ENCODE results near the gene DCLK1.

Gene DCLK1

GRCh38 chr13:35930665-35931631 lies 200.2 kb downstream of the DCLK1 start:
- no peak for DNase-seq

GRCh38 chr13:35927567-35928021 lies 203.6 kb downstream of the DCLK1 start:
- no peak for DNase-seq

- DNase-seq = no peak
These were observed 204.2 kb downstream of the DCLK1 start for GRCh38 chr13:35926859-35927530.

GRCh38 chr13:35925669-35926068 lies 205.5 kb downstream of the DCLK1 start:
- no peak for DNase-seq

GRCh38 chr13:35923347-35923746 lies 207.8 kb downstream of the DCLK1 start:
- DNase-seq = no peak

- DNase-seq = no peak
These were observed 210.4 kb downstream of the DCLK1 start for GRCh38 chr13:35920816-35921215.

GRCh38 chr13:35917942-35918645 lies 213.1 kb downstream of the DCLK1 start:
- DNase-seq = no peak

GRCh38 chr13:35917252-35917941 lies 213.8 kb downstream of the DCLK1 start:
- no peak for DNase-seq

- DNase-seq = no peak
These were observed 215.0 kb downstream of the DCLK1 start for GRCh38 chr13:35916146-35916545.

GRCh38 chr13:35914662-35915061 lies 216.5 kb downstream of the DCLK1 start:
- no peak for DNase-seq

- DNase-seq = no peak
These were observed 218.3 kb downstream of the DCLK1 start for GRCh38 chr13:35912841-35913240.

GRCh38 chr13:35909837-35910540 lies 221.2 kb downstream of the DCLK1 start:
- no peak for DNase-seq

GRCh38 chr13:35909091-35909490 lies 222.1 kb downstream of the DCLK1 start:
- DNase-seq = no peak

GRCh38 chr13:35908226-35908625 lies 223.0 kb downstream of the DCLK1 start:
- no peak for DNase-seq

- no peak for DNase-seq
These were observed 224.5 kb downstream of the DCLK1 start for GRCh38 chr13:35906636-35907035.

GRCh38 chr13:35903075-35903474 lies 228.1 kb downstream of the DCLK1 start:
- no peak for DNase-seq

GRCh38 chr13:35898041-35898440 lies 233.1 kb downstream of the DCLK1 start:
- DNase-seq = no peak

- no peak for DNase-seq
These were observed 236.5 kb downstream of the DCLK1 start for GRCh38 chr13:35894636-35895035.

GRCh38 chr13:35892837-35893814 lies 238.1 kb downstream of the DCLK1 start:
- no peak for DNase-seq

- no peak for DNase-seq
These were observed 239.4 kb downstream of the DCLK1 start for GRCh38 chr13:35891507-35892441.

All from activated CD4-positive, CD25-positive, alpha-beta regulatory T cell (primary cell).